BJ (cell line): ENCODE measurements around the gene VN1R5. TPM values are rescaled to one million over a fixed set of nuclear protein-coding genes. Genes with fewer than 3 reads are reported as not detected.

ENCODE experiments used
- CTCF ChIA-PET: fragments of 350-600 bp; formaldehyde crosslinking; extraction: SDS; loops from one replicate; lab custom pipeline; 2021; ENCODE audit warnings: antibody characterized with exemption, inconsistent platforms; lab: Yijun Ruan, JAX
- POLR2A ChIA-PET: fragments of 300-600 bp; sonication (Branson Sonifier 250); formaldehyde crosslinking; extraction: SDS; loops from one replicate; lab custom pipeline; 2021; ENCODE audit warnings: antibody characterized with exemption; lab: Charles Lee
- DNase-seq: peaks from one replicate; pipeline ENCODE4 v3.0.0-alpha.2; 2011; ENCODE audit warnings: low read depth
- H3K27me3 ChIP-seq: 2 replicates; pipeline ENCODE4 v1.6.0; 2011; ENCODE audit warnings: low read length; ENCODE audit not compliant: control insufficient read depth, insufficient read depth
- H3K36me3 ChIP-seq: 2 replicates; pipeline ENCODE4 v1.5.1; 2011; ENCODE audit warnings: low read length; ENCODE audit not compliant: control insufficient read depth, insufficient read depth
- H3K4me3 ChIP-seq: 2 replicates; pipeline ENCODE4 v1.5.1; 2011; ENCODE audit warnings: low read depth, mild to moderate bottlenecking, control low read depth, low read length
- polyA plus RNA-seq: library from polyadenylated mRNA; depleted of rRNA; stranded (reverse); fragments of >200 nt; gene quantifications from 2 replicates; pipeline ENCODE4 v1.2.3, GENCODE V29; 2011
- TF ChIP-seq, protein P1 (sequence below): IDR thresholded peaks from 2 replicates; pipeline ENCODE4 v1.5.1; 2011; ENCODE audit warnings: low read depth, mild to moderate bottlenecking, control low read depth, inconsistent platforms, low read length, moderate library complexity; ENCODE audit not compliant: insufficient read depth

VN1R5 gene
- polyA plus RNA-seq, 1 experiment = not detected

- no peak for DNase-seq
- no peaks in the 10 kb centered on the region for H3K27me3 ChIP-seq
- TF ChIP-seq, protein P1, sequence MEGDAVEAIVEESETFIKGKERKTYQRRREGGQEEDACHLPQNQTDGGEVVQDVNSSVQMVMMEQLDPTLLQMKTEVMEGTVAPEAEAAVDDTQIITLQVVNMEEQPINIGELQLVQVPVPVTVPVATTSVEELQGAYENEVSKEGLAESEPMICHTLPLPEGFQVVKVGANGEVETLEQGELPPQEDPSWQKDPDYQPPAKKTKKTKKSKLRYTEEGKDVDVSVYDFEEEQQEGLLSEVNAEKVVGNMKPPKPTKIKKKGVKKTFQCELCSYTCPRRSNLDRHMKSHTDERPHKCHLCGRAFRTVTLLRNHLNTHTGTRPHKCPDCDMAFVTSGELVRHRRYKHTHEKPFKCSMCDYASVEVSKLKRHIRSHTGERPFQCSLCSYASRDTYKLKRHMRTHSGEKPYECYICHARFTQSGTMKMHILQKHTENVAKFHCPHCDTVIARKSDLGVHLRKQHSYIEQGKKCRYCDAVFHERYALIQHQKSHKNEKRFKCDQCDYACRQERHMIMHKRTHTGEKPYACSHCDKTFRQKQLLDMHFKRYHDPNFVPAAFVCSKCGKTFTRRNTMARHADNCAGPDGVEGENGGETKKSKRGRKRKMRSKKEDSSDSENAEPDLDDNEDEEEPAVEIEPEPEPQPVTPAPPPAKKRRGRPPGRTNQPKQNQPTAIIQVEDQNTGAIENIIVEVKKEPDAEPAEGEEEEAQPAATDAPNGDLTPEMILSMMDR = no peak
- H3K36me3 ChIP-seq = no peaks in the 10 kb centered on the region
- ChIA-PET CTCF (no interaction called here), POLR2A (no interaction called here)
- no peak overlapping the region for H3K4me3 ChIP-seq
Measured at GRCh38 chr1:247246325-247247115, 9.4 kb upstream of the VN1R5 start.

GRCh38 chr1:247247568-247247967 is 8.3 kb upstream of the VN1R5 start:
- H3K27me3 ChIP-seq = no peaks in the 10 kb centered on the region
- TF ChIP-seq, protein P1 = no peak
- CTCF ChIA-PET = no interaction called here
- H3K4me3 ChIP-seq = no peak overlapping the region
- H3K36me3 ChIP-seq = no peaks in the 10 kb centered on the region
- no peak for DNase-seq
- POLR2A ChIA-PET = no interaction called here

DNA sequence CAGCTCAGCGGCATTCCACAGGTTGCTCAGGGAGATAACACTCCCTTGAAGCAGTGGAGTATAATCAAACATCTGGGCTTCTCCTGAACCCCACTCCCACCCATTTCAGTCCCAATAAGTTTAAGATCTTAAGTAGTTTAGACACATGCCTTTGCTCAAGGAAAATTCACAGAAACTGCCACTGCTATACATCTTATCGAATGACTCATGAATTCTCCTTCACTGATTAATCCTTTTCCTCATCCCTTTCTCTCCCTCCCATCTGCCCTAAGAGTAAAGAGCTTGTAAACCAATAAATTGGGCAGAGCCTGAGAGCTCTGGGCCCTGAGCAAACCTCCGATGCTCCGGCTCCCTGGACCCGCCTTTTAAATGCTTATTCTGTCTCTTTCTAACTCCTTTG is 10.2 kb downstream of the VN1R5 start:
- POLR2A ChIA-PET = no interaction called here
- Histone ChIP-seq H3K36me3 (no peaks in the 10 kb centered on the region), H3K27me3 (no peaks in the 10 kb centered on the region), H3K4me3 (no peak overlapping the region)
- CTCF ChIA-PET = no interaction called here
- TF ChIP-seq, protein P1 = no peak
- DNase-seq = no peak

- Histone ChIP-seq H3K36me3 (no peaks in the 10 kb centered on the region), H3K4me3 (no peak overlapping the region), H3K27me3 (no peaks in the 10 kb centered on the region)
- ChIA-PET CTCF (interaction anchor here (0.6 to 0.8 kb wide), 2 partner anchors 39 to 148 kb away, joined by 3 read pairs; no protein-coding TSS in a partner anchor), POLR2A (no interaction called here)
- DNase-seq = no peak
- TF ChIP-seq, protein P1 = no peak
Measured at GRCh38 chr1:247268390-247269045, 12.6 kb downstream of the VN1R5 start.

- Histone ChIP-seq H3K4me3 (no peak overlapping the region), H3K36me3 (no peaks in the 10 kb centered on the region), H3K27me3 (no peaks in the 10 kb centered on the region)
- CTCF ChIA-PET = interaction anchor here (0.6 to 0.8 kb wide), 2 partner anchors 40 to 147 kb away, joined by 3 read pairs; no protein-coding TSS in a partner anchor
- POLR2A ChIA-PET = no interaction called here
- no peak for DNase-seq
- TF ChIP-seq, protein P1 = no peak
Measured at GRCh38 chr1:247269133-247269532, 13.3 kb downstream of the VN1R5 start.
